ENCODE data around the gene NCOA1. TPM values are rescaled to one million over a fixed set of nuclear protein-coding genes. Genes with fewer than 3 reads are reported as not detected.

NCOA1 gene
- total and polyA plus RNA-seq, 2 experiments from 2014 or later, result 6.7 to 9.1 TPM

- Histone ChIP-seq H3K27ac (no peak overlapping the region), H3K27me3 (no peaks in the 10 kb centered on the region), H3K36me3 (no peaks in the 10 kb centered on the region), H3K9me3 (ENCODE audit: low read depth) (no peaks in the 10 kb centered on the region), H3K4me1 (ENCODE audit: low read depth) (peaks cover 6% of the 10 kb centered on the region), H3K4me3 (no peak overlapping the region)
- DNase-seq (ENCODE audit: low read depth in 1 of 2, low spot score in 1 of 2), result no peak
- TF ChIP-seq, protein P1, sequence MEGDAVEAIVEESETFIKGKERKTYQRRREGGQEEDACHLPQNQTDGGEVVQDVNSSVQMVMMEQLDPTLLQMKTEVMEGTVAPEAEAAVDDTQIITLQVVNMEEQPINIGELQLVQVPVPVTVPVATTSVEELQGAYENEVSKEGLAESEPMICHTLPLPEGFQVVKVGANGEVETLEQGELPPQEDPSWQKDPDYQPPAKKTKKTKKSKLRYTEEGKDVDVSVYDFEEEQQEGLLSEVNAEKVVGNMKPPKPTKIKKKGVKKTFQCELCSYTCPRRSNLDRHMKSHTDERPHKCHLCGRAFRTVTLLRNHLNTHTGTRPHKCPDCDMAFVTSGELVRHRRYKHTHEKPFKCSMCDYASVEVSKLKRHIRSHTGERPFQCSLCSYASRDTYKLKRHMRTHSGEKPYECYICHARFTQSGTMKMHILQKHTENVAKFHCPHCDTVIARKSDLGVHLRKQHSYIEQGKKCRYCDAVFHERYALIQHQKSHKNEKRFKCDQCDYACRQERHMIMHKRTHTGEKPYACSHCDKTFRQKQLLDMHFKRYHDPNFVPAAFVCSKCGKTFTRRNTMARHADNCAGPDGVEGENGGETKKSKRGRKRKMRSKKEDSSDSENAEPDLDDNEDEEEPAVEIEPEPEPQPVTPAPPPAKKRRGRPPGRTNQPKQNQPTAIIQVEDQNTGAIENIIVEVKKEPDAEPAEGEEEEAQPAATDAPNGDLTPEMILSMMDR (IDR thresholded peaks at IDR 0.05; ENCODE audit: low read depth, low read length), result no peak
Measured at GRCh38 chr2:24809316-24810007, 318.4 kb downstream of the NCOA1 start.

DNA sequence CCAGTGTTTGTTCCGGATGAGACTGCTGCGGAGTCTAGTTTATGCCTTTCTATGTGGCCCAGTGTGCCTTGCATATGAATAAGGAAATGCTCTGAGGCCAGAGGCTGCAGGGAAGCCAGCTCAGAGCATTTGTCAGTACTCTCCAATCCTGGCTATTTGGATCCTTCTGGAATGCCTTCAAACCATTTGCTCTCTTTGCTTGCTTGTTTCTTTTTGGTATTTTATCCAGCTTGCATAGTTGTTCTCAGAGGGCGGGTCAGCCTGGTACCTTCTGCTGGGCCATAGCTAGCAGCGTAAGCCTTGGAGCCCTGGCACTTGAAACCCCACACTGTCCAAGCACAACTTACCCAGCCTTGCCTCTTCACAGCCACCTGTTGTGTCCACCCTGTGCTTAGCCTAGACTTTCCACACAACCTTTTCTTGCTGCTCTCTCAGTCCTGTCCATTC, 322.7 kb downstream of the NCOA1 start:
- TF ChIP-seq, protein P1 (IDR thresholded peaks at IDR 0.05; ENCODE audit: low read depth, low read length), result no peak
- Histone ChIP-seq H3K4me1 (ENCODE audit: low read depth) (peaks cover 12% of the 10 kb centered on the region), H3K36me3 (no peaks in the 10 kb centered on the region), H3K9me3 (ENCODE audit: low read depth) (no peaks in the 10 kb centered on the region), H3K4me3 (no peak overlapping the region), H3K27ac (no peak overlapping the region), H3K27me3 (no peaks in the 10 kb centered on the region)
- no peak for DNase-seq (ENCODE audit: low read depth in 1 of 2, low spot score in 1 of 2)

DNA sequence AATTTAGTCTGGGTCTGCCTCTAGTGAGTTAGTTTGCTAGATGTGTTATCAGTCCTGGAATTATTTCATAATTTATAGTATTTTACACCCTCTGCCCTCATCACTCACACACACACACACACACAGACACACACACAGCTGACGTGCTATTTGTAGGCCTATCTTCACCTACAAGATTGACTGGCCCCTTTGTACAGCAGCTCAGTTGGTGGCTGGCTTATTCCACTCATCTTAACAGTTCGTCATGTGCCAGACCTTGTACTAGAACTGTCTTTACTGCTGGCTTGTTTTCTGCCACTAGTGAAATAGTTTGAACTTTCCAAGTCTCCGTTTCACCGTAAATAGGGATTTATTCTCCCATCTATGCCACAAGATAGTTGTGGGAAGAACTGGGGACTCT, 323.5 kb downstream of the NCOA1 start:
- no peak for DNase-seq (ENCODE audit: low read depth in 1 of 2, low spot score in 1 of 2)

DNA sequence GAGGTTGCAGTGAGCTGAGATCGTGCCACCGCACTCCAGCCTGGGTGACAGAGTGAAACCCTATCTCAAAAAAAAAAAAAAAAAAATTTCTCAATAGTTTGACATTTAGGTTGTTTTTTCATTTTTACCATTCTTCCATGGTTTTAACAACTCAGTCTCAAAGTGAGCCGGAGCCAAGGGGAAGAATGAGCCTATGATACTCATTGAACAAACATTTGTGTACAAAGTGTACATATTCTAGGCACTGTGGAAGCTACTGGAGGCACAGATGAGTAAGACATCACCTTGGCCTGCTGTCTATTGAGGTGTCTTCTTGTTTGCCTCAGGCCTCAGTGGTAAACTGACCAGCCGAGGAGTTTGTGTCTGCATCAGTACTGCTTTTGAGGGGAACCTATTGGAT, 324.1 kb downstream of the NCOA1 start:
- DNase-seq (ENCODE audit: low read depth in 1 of 2, low spot score in 1 of 2), result no peak
- H3K27me3 ChIP-seq, result no peaks in the 10 kb centered on the region
- no peaks in the 10 kb centered on the region for H3K36me3 ChIP-seq
- H3K9me3 ChIP-seq (ENCODE audit: low read depth), result no peaks in the 10 kb centered on the region
- H3K27ac ChIP-seq, result no peak overlapping the region
- H3K4me1 ChIP-seq (ENCODE audit: low read depth), result peaks cover 12% of the 10 kb centered on the region
- TF ChIP-seq, protein P1 (IDR thresholded peaks at IDR 0.05; ENCODE audit: low read depth, low read length), result no peak
- no peak overlapping the region for H3K4me3 ChIP-seq

More for the DNA sequence above, 323.5 kb downstream of the NCOA1 start:
- H3K4me1 ChIP-seq (ENCODE audit: low read depth), result peaks cover 12% of the 10 kb centered on the region
- TF ChIP-seq, protein P1 (IDR thresholded peaks at IDR 0.05; ENCODE audit: low read depth, low read length), result no peak
- H3K27ac ChIP-seq, result no peak overlapping the region
- H3K27me3 ChIP-seq, result no peaks in the 10 kb centered on the region
- H3K9me3 ChIP-seq (ENCODE audit: low read depth), result no peaks in the 10 kb centered on the region
- no peaks in the 10 kb centered on the region for H3K36me3 ChIP-seq
- H3K4me3 ChIP-seq, result no peak overlapping the region

DNA sequence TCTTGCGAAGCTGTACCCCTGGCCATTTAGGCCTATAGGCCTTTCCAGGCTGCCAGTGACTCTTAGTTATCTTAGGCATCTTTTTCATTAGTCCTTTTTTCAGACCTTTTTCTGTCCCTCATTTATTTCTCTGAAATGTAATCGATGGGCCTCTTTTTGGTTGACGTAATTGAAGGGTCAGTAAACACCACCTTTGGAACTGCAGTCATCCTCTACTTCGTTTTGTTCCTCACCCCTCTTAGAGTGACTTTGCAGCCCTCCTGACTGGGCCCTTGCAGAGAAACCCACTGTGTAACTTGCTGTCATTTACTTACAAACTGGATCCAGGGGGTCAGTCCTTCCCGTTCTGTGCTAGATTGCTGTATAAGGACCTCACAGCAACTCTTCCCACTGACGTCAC, 325.4 kb downstream of the NCOA1 start:
- no peak overlapping the region for H3K4me3 ChIP-seq
- TF ChIP-seq, protein P1 (IDR thresholded peaks at IDR 0.05; ENCODE audit: low read depth, low read length), result no peak
- no peak overlapping the region for H3K27ac ChIP-seq
- H3K9me3 ChIP-seq (ENCODE audit: low read depth), result no peaks in the 10 kb centered on the region
- DNase-seq (ENCODE audit: low read depth in 1 of 2, low spot score in 1 of 2), result no peak
- peaks cover 12% of the 10 kb centered on the region for H3K4me1 ChIP-seq (ENCODE audit: low read depth)
- H3K36me3 ChIP-seq, result no peaks in the 10 kb centered on the region
- H3K27me3 ChIP-seq, result no peaks in the 10 kb centered on the region

Data from cardiac muscle cell (in vitro differentiated cells and primary cell).